ENCODE measurements around the gene ZNF124.

GRCh38 chr1:247204177-247204647 is 32.4 kb upstream of the ZNF124 start:
- TF ChIP-seq CTCF (conservative IDR thresholded peaks at IDR 0.05 in 1 of 2, IDR thresholded peaks at IDR 0.05 in 1 of 2; ENCODE audit: extremely low read depth in 1 of 2, insufficient read depth in 1 of 2, low read depth in 1 of 2, low read length in 2 of 2) (no peak), EZH2 (IDR thresholded peaks at IDR 0.05; ENCODE audit: borderline replicate concordance, low read length) (no peak)
